ENCODE data around the gene ITPR3. TPM values are rescaled to one million over a fixed set of nuclear protein-coding genes. Genes with fewer than 3 reads are reported as not detected.

Gene ITPR3
- total and polyA plus RNA-seq, 4 donors: 36.7 to 89.5 (median 44.4) TPM

DNA sequence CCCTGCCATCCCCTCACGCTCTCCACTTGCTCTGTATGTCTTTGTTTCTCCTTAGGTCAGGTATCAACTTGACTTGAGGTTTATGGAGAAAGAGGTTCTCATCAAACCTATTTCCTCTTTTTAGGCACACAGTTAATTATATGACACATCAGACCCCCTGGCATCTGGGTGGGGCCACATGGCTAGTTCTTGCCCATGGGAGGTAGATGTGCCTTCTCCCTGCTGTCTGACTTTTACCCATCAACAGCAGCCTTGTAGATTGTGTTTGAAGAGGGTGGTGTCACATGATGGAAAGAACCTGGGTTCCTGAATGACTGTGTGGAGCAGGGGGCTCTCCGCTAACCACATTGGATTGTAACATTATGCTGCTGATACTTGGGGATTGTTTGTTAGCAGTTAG is 97.6 kb downstream of the ITPR3 start:
- 89 to 94% methylated on average over 2 of the region's 2 CpGs for WGBS, 2 donors
- DNase-seq: no peak
- peaks cover 7 to 50% (median 27%) of the 10 kb centered on the region in 5 donors for H3K4me1 ChIP-seq (ENCODE audit: control insufficient read depth in 5 of 5, insufficient read depth in 5 of 5, low read length in 5 of 5)
- peak overlapping the region in 1 of 2 donors; percentile 18 for H3K27ac ChIP-seq (ENCODE audit: low read depth in 1 of 2, low read length in 1 of 2)
- no peak overlapping the region for H3K4me3 ChIP-seq
- H3K9me3 ChIP-seq (ENCODE audit: control insufficient read depth in 4 of 4, insufficient read depth in 3 of 4, low read length in 3 of 4): no peaks in the 10 kb centered on the region
- H3K9ac ChIP-seq (ENCODE audit: insufficient read depth in 1 of 2, low read length in 2 of 2): no peak overlapping the region
- TF ChIP-seq, protein P1, sequence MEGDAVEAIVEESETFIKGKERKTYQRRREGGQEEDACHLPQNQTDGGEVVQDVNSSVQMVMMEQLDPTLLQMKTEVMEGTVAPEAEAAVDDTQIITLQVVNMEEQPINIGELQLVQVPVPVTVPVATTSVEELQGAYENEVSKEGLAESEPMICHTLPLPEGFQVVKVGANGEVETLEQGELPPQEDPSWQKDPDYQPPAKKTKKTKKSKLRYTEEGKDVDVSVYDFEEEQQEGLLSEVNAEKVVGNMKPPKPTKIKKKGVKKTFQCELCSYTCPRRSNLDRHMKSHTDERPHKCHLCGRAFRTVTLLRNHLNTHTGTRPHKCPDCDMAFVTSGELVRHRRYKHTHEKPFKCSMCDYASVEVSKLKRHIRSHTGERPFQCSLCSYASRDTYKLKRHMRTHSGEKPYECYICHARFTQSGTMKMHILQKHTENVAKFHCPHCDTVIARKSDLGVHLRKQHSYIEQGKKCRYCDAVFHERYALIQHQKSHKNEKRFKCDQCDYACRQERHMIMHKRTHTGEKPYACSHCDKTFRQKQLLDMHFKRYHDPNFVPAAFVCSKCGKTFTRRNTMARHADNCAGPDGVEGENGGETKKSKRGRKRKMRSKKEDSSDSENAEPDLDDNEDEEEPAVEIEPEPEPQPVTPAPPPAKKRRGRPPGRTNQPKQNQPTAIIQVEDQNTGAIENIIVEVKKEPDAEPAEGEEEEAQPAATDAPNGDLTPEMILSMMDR (IDR thresholded peaks at IDR 0.05; ENCODE audit: control extremely low read depth, extremely low read depth): no peak
- H3K27me3 ChIP-seq (ENCODE audit: control insufficient read depth in 3 of 3, insufficient read depth in 3 of 3, low read length in 2 of 3): no peaks in the 10 kb centered on the region
- no peak for ATAC-seq (ENCODE audit: insufficient read depth, low FRiP score)
- H3K36me3 ChIP-seq (ENCODE audit: control insufficient read depth in 4 of 4, insufficient read depth in 4 of 4, low read length in 4 of 4): no peaks in the 10 kb centered on the region

DNA sequence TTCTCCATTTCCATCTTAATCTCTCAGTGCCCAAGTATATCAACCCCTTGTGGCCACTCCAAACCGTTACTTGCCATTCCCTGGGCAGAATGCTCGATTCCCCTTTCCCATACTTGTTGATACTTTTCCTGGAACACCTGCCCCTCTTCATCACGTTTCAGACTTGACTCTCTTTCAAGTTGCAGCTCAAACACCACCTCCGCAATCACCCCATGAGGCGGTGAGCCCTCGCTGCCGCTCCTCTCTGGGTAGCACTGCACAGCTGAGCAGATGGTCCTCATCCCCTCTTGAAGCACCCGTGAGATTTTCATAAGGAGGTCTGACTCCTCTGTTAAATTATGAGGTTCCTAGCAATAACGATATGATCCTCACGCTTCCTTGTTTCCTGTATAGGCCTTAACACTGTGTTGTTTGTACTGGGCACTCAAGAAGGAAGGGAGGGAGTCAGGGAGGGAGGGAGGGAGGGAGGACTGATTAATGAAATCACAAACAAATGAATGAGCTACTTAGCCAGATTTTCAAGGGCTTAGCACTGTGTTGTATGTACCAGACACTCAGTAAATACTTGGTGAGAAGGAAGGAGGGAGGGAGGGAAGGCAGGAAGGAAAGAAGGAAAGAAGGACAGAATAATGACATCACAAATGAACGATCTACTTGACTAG is 98.3 kb downstream of the ITPR3 start:
- Histone ChIP-seq H3K27ac (ENCODE audit: low read depth in 1 of 2, low read length in 1 of 2) (peak overlapping the region in 1 of 2 donors; percentile 30), H3K4me1 (ENCODE audit: control insufficient read depth in 5 of 5, insufficient read depth in 5 of 5, low read length in 5 of 5) (peaks cover 7 to 57% (median 34%) of the 10 kb centered on the region in 5 donors), H3K4me3 (no peak overlapping the region), H3K36me3 (ENCODE audit: control insufficient read depth in 4 of 4, insufficient read depth in 4 of 4, low read length in 4 of 4) (no peaks in the 10 kb centered on the region), H3K9ac (ENCODE audit: insufficient read depth in 1 of 2, low read length in 2 of 2) (no peak overlapping the region), H3K27me3 (ENCODE audit: control insufficient read depth in 3 of 3, insufficient read depth in 3 of 3, low read length in 2 of 3) (no peaks in the 10 kb centered on the region), H3K9me3 (ENCODE audit: control insufficient read depth in 4 of 4, insufficient read depth in 3 of 4, low read length in 3 of 4) (no peaks in the 10 kb centered on the region)
- DNase-seq: peak in 2 of 3 donors; percentile 58 to 76
- TF ChIP-seq, protein P1 (IDR thresholded peaks at IDR 0.05; ENCODE audit: control extremely low read depth, extremely low read depth): no peak
- 61 to 73% methylated on average over 11 of the region's 11 CpGs for WGBS, 2 donors
- ATAC-seq (ENCODE audit: insufficient read depth, low FRiP score): peak; percentile 68

DNA sequence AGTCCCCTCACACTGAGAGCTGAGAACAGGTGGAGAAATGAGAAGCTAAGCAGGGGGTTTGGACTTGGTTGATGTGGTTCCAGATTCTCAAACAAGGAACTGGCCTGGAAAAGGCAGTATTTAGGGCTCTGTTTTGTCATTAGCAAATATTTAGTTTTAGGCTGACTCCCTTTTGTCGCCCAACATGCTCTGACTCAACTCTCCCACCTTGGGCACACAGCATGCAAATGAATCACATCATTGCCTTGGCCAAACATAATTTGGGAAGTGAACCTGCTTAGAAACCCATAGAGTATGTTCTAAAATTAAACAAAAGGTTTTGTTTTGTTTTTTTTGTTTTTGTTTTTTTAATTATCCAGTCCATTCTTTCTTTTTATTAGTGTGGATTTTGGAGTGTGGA is 99.9 kb downstream of the ITPR3 start:
- 61 to 89% methylated on average over 1 of the region's 1 CpG for WGBS, 2 donors
- Histone ChIP-seq H3K9ac (ENCODE audit: insufficient read depth in 1 of 2, low read length in 2 of 2) (no peak overlapping the region), H3K4me1 (ENCODE audit: control insufficient read depth in 5 of 5, insufficient read depth in 5 of 5, low read length in 5 of 5) (peaks cover 7 to 60% (median 34%) of the 10 kb centered on the region in 5 donors), H3K4me3 (no peak overlapping the region), H3K36me3 (ENCODE audit: control insufficient read depth in 4 of 4, insufficient read depth in 4 of 4, low read length in 4 of 4) (no peaks in the 10 kb centered on the region), H3K27me3 (ENCODE audit: control insufficient read depth in 3 of 3, insufficient read depth in 3 of 3, low read length in 2 of 3) (no peaks in the 10 kb centered on the region), H3K27ac (ENCODE audit: low read depth in 1 of 2, low read length in 1 of 2) (no peak overlapping the region), H3K9me3 (ENCODE audit: control insufficient read depth in 4 of 4, insufficient read depth in 3 of 4, low read length in 3 of 4) (no peaks in the 10 kb centered on the region)
- DNase-seq: no peak
- TF ChIP-seq, protein P1 (IDR thresholded peaks at IDR 0.05; ENCODE audit: control extremely low read depth, extremely low read depth): no peak
- no peak for ATAC-seq (ENCODE audit: insufficient read depth, low FRiP score)
